HEK293T (cell line): ENCODE results near the gene UQCRC1.

Experiments used
- BHLHE40 ChIP-seq: fragments of 450-650 bp; IDR thresholded peaks from 2 replicates; pipeline ENCODE4 v1.6.1; 2016; ENCODE audit warnings: mild to moderate bottlenecking, moderate library complexity, borderline replicate concordance
- CTBP1 ChIP-seq: fragments of 450-650 bp; IDR thresholded peaks from 2 replicates; pipeline ENCODE4 v1.6.1; 2016; ENCODE audit warnings: borderline replicate concordance
- ELF4 ChIP-seq: fragments of 450-650 bp; IDR thresholded peaks from 2 replicates; pipeline ENCODE4 v1.6.1; 2017; ENCODE audit warnings: antibody characterized with exemption
- FOXA1 ChIP-seq: fragments of 450-650 bp; IDR thresholded peaks from 2 replicates; pipeline ENCODE4 v1.6.1; 2016; ENCODE audit warnings: mild to moderate bottlenecking
- FOXK2 ChIP-seq: fragments of 450-650 bp; IDR thresholded peaks from 2 replicates; pipeline ENCODE4 v1.6.1; 2016; ENCODE audit warnings: mild to moderate bottlenecking
- FOXM1 ChIP-seq: fragments of 450-650 bp; IDR thresholded peaks from 2 replicates; pipeline ENCODE4 v1.6.1; 2017; ENCODE audit warnings: mild to moderate bottlenecking, borderline replicate concordance
- HDGF ChIP-seq: fragments of 450-650 bp; IDR thresholded peaks from 2 replicates; pipeline ENCODE4 v1.6.1; 2017; ENCODE audit warnings: antibody characterized with exemption, borderline replicate concordance
- LEF1 ChIP-seq: fragments of 450-650 bp; IDR thresholded peaks from 2 replicates; pipeline ENCODE4 v1.6.1; 2017; ENCODE audit warnings: mild to moderate bottlenecking, borderline replicate concordance
- NFRKB ChIP-seq: fragments of 450-650 bp; IDR thresholded peaks from 2 replicates; pipeline ENCODE4 v1.6.1; 2016; ENCODE audit warnings: mild to moderate bottlenecking, moderate library complexity
- SP1 ChIP-seq: fragments of 450-650 bp; IDR thresholded peaks from 2 replicates; pipeline ENCODE4 v1.6.1; 2017
- SUZ12 ChIP-seq: fragments of 450-650 bp; IDR thresholded peaks from 2 replicates; pipeline ENCODE4 v1.6.1; 2016; ENCODE audit warnings: mild to moderate bottlenecking
- TF ChIP-seq, protein P1 (sequence below): fragments of 450-650 bp; IDR thresholded peaks from 2 replicates; pipeline ENCODE4 v1.6.1; 2016

- TF ChIP-seq SUZ12 (no peak), NFRKB (no peak), FOXA1 (no peak), BHLHE40 (no peak), LEF1 (no peak), FOXK2 (no peak), CTBP1 (no peak), SP1 (no peak), FOXM1 (no peak), HDGF (no peak), ELF4 (no peak)
- TF ChIP-seq, protein P1, sequence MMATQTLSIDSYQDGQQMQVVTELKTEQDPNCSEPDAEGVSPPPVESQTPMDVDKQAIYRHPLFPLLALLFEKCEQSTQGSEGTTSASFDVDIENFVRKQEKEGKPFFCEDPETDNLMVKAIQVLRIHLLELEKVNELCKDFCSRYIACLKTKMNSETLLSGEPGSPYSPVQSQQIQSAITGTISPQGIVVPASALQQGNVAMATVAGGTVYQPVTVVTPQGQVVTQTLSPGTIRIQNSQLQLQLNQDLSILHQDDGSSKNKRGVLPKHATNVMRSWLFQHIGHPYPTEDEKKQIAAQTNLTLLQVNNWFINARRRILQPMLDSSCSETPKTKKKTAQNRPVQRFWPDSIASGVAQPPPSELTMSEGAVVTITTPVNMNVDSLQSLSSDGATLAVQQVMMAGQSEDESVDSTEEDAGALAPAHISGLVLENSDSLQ: no peak
Measured at GRCh38 chr3:48553361-48553760, 56.1 kb downstream of the UQCRC1 start.
